Bronchial epithelial cell (primary cell): Measurements from ENCODE around the gene PRKCE. TPM values are rescaled to one million over a fixed set of nuclear protein-coding genes. Genes with fewer than 3 reads are reported as not detected.

Experiments used
- DNase-seq: peaks from one replicate; pipeline ENCODE4 v3.0.0-alpha.2; 2010; ENCODE audit warnings: low read depth
- FAIRE-seq: peaks from 2 replicates; lab custom pipeline; 2011; peaks lifted over from hg19 to GRCh38; lab: Jason Lieb, UNC
- H3K27me3 ChIP-seq: 2 replicates; pipeline ENCODE4 v1.5.1; 2011; ENCODE audit warnings: low read length; ENCODE audit not compliant: control insufficient read depth, insufficient read depth
- H3K36me3 ChIP-seq: 2 replicates; pipeline ENCODE4 v1.5.1; 2011; ENCODE audit warnings: low read length; ENCODE audit not compliant: control insufficient read depth, insufficient read depth
- H3K4me3 ChIP-seq: 2 replicates; pipeline ENCODE4 v1.5.1; 2011; ENCODE audit warnings: mild to moderate bottlenecking, low read depth, low read length, control low read depth
- total RNA-seq: library from RNA; depleted of rRNA; stranded (reverse); fragments of >200 nt; gene quantifications from 2 replicates; pipeline ENCODE4 v1.2.1, GENCODE V29; 2014
- TF ChIP-seq, protein P1 (sequence below): IDR thresholded peaks from 2 replicates; pipeline ENCODE4 v1.5.1; 2011; ENCODE audit warnings: mild to moderate bottlenecking, moderate library complexity, low read length, control low read depth, inconsistent platforms; ENCODE audit not compliant: insufficient read depth, severe bottlenecking

PRKCE gene
- total RNA-seq, 1 donor from 2014 or later: 6.3 TPM

- H3K4me3 ChIP-seq: no peak overlapping the region
- no peaks in the 10 kb centered on the region for H3K36me3 ChIP-seq
- FAIRE-seq: no peak
- TF ChIP-seq, protein P1, sequence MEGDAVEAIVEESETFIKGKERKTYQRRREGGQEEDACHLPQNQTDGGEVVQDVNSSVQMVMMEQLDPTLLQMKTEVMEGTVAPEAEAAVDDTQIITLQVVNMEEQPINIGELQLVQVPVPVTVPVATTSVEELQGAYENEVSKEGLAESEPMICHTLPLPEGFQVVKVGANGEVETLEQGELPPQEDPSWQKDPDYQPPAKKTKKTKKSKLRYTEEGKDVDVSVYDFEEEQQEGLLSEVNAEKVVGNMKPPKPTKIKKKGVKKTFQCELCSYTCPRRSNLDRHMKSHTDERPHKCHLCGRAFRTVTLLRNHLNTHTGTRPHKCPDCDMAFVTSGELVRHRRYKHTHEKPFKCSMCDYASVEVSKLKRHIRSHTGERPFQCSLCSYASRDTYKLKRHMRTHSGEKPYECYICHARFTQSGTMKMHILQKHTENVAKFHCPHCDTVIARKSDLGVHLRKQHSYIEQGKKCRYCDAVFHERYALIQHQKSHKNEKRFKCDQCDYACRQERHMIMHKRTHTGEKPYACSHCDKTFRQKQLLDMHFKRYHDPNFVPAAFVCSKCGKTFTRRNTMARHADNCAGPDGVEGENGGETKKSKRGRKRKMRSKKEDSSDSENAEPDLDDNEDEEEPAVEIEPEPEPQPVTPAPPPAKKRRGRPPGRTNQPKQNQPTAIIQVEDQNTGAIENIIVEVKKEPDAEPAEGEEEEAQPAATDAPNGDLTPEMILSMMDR: no peak
- H3K27me3 ChIP-seq: no peaks in the 10 kb centered on the region
- peak; percentile 58 for DNase-seq
Observed at GRCh38 chr2:46142546-46143428, 491.3 kb downstream of the PRKCE start.

DNA sequence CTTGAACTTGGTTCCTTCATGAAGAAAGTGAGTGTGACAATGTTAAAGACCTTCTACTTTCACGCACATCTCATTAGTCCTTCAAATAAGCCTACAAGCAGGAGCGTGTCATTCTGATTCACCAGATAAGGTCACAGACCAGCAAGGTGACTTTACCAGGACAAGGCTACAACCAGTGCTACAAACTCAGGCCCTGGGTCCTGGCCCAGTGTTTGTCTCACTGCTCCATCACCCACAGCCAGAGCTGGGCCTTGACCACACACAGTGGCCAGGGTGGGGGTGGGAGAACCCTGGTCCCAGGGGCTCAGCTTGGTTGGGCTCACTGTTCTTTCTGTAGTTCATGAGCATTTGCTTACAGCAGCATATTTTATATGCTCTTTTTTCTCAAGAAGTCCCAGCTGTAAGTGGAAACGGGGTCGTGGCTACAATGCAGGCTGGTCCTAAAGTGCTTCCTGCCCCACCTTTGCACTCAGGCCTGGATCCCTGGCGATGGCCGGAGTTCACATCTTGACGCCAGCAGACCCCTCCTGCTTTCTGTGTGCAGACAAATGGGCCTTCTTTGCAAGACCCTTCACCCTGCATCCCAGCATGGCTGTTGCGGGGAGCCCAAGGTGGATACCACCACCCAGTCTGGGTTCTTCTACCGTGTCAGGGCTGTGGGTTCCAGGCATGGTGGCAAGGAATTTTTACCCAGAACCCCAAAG, 492.1 kb downstream of the PRKCE start:
- Histone ChIP-seq H3K4me3 (no peak overlapping the region), H3K36me3 (no peaks in the 10 kb centered on the region), H3K27me3 (no peaks in the 10 kb centered on the region)
- TF ChIP-seq, protein P1: no peak
- peak; percentile 29 for DNase-seq
- no peak for FAIRE-seq

DNA sequence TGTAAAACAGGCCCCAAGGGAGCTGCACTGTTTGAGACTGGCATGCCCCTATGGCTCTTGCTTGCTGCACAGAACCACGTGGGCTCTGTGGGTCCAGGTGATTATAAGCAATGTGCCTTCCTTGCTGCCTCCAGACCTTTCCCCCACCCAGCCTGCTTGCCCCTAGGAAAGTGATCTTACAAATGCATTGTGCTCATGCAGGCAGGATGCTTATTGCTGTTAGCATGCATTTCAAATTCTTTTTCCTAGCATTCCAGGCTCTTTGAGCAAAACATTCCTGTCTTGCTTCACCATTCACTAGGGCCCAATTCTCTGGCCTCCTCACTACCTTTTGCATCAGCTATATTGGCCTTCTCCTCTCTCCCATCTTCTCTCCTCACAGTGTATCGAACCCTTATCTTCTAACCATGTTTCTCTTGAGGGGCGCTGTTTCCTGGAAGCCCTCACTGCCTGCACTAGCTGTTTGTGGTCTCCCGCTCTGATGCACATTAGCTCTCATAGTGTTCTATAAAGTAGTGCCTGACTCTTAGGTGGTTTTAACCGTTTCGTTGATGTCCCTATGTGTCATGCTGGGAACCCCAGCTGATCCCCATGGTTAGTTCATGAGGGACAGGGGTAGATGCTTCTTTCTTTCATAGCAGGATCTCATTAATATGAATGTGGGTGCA, 492.8 kb downstream of the PRKCE start:
- H3K36me3 ChIP-seq: no peaks in the 10 kb centered on the region
- H3K4me3 ChIP-seq: no peak overlapping the region
- no peak for DNase-seq
- TF ChIP-seq, protein P1: no peak
- no peaks in the 10 kb centered on the region for H3K27me3 ChIP-seq
- no peak for FAIRE-seq

GRCh38 chr2:46145017-46145416, 493.5 kb downstream of the PRKCE start:
- DNase-seq: no peak
- Histone ChIP-seq H3K4me3 (no peak overlapping the region), H3K36me3 (no peaks in the 10 kb centered on the region), H3K27me3 (no peaks in the 10 kb centered on the region)
- TF ChIP-seq, protein P1: no peak
- no peak for FAIRE-seq

DNA sequence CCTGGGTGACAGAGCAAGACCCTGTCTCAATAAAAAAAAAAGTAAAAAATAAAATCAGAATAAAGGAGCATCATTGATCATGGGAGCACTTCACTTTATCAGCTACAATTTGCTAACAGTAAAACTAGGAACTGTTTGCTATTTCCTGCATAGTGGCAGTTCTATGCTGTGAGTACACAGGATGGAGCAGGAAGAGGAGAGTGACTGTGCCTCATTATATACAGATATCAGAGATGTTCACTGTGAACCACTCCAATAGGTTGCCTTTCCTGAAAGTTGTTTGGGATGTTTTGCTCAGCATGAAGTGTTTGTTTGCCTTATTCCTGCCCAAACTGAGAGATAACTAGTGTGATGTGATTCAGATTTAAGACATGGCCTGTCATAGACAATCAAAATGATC, 494.4 kb downstream of the PRKCE start:
- DNase-seq: no peak
- FAIRE-seq: no peak
- Histone ChIP-seq H3K27me3 (no peaks in the 10 kb centered on the region), H3K36me3 (no peaks in the 10 kb centered on the region), H3K4me3 (no peak overlapping the region)
- TF ChIP-seq, protein P1: no peak
